ENCODE results near the gene PHOSPHO2.

Gene PHOSPHO2

GRCh38 chr2:169746240-169746639, 52.0 kb downstream of the PHOSPHO2 start:
- TF ChIP-seq, protein P1, sequence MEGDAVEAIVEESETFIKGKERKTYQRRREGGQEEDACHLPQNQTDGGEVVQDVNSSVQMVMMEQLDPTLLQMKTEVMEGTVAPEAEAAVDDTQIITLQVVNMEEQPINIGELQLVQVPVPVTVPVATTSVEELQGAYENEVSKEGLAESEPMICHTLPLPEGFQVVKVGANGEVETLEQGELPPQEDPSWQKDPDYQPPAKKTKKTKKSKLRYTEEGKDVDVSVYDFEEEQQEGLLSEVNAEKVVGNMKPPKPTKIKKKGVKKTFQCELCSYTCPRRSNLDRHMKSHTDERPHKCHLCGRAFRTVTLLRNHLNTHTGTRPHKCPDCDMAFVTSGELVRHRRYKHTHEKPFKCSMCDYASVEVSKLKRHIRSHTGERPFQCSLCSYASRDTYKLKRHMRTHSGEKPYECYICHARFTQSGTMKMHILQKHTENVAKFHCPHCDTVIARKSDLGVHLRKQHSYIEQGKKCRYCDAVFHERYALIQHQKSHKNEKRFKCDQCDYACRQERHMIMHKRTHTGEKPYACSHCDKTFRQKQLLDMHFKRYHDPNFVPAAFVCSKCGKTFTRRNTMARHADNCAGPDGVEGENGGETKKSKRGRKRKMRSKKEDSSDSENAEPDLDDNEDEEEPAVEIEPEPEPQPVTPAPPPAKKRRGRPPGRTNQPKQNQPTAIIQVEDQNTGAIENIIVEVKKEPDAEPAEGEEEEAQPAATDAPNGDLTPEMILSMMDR (IDR thresholded peaks at IDR 0.05; ENCODE audit: extremely low read depth, insufficient read depth, missing control alignments): no peak
- in situ Hi-C loops (cut with MboI; ENCODE audit: low pct_unique_long_range_greater_than_20kb, low sequenced_read_pairs, unreplicated experiment): no loop called here
- DNase-seq (ENCODE audit: low spot score): no peak

- DNase-seq (ENCODE audit: low spot score): no peak
- in situ Hi-C loops (cut with MboI; ENCODE audit: low pct_unique_long_range_greater_than_20kb, low sequenced_read_pairs, unreplicated experiment): no loop called here
- TF ChIP-seq, protein P1 (IDR thresholded peaks at IDR 0.05; ENCODE audit: extremely low read depth, insufficient read depth, missing control alignments): no peak
These were observed 54.0 kb downstream of the PHOSPHO2 start for GRCh38 chr2:169748319-169748718.
